GM18519 (cell line): ENCODE data around the gene PCAT7.

Source experiments
- ATAC-seq: cut with Tn5 transposase; IDR thresholded peaks from one replicate; pipeline ENCODE4 v1.9.1; 2021; ENCODE audit warnings: mild to moderate bottlenecking, moderate library complexity; ENCODE audit not compliant: unreplicated experiment, low FRiP score

The PCAT7 gene

DNA sequence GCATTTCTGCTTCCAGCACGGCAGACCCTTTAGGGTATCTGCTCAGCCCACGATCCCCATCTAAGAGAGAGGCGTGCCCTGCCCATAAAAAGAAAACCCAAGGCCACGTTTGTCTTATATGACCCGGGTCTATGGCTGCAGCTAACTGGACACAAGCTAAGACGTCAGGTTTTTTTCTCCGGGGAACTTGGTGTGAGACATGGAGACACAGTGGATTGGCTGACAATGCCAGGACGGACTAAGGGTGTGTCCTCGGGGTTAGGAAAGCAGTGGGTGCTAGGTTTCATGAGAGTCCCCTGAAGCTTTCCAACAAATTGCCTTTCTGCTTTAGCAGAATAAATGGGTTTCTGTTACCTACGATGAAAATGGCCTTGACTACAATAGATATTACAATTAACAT lies 45.8 kb downstream of the PCAT7 start:
- ATAC-seq, result no peak

DNA sequence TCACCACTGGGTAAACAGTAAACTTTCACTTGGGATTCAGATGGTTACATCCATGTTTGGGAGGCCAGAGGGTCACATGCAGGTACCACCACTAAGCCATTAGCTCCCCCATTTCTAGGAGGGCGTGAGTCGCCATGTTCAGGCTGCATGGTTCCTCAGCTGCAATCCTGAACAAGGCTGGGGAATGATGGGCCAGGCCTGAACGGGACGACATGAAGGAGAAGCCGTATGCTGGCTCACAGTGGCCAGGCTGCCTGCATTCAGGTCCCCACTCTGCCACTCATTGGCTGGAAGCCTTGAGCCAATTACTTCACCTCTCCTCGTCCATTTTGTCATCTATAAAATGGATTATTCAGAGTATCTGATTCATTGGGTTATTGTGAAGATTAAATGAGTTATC lies 47.8 kb downstream of the PCAT7 start:
- ATAC-seq, result no peak

DNA sequence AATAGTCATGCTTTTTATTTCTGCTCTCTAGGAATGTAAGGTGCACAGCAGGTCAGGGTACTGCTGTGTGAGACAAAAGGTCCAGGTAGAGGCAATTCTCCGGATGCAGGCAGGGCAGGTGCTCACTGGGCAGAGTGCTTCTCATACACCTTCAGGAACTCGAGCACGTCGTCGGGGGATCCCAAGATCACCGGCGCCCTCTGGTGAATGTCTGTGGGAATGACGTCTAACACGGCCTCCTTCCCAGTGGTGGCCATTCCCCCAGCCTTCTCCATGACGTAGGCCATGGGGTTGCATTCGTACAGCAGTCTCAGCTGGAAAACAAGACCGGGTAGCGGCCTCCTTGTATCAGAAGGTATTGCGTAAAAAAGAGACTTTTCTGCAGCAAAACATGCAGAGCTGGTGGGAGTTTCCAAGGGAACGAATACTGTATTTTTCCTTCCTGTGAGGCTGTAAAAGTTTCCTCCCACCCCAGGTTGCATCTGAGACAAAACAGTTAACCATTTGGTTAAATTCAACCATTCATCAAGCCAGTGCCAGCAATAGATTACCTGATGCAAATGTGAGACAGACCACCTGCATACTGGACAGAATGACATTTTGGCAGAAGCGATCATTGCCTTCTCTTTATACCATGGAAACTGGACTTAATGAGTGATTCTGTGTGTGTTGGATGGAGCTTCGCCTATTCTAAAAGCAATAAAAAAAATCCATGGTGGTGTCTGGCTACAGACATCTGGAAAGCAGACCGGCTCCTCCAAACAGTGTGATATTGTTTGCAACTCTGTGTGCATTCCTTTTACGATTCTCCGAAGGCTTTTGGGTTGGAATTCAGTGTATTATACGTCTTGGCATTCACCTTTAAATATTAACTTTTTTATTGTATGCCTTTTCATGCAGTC lies 48.6 kb downstream of the PCAT7 start:
- no peak for ATAC-seq

DNA sequence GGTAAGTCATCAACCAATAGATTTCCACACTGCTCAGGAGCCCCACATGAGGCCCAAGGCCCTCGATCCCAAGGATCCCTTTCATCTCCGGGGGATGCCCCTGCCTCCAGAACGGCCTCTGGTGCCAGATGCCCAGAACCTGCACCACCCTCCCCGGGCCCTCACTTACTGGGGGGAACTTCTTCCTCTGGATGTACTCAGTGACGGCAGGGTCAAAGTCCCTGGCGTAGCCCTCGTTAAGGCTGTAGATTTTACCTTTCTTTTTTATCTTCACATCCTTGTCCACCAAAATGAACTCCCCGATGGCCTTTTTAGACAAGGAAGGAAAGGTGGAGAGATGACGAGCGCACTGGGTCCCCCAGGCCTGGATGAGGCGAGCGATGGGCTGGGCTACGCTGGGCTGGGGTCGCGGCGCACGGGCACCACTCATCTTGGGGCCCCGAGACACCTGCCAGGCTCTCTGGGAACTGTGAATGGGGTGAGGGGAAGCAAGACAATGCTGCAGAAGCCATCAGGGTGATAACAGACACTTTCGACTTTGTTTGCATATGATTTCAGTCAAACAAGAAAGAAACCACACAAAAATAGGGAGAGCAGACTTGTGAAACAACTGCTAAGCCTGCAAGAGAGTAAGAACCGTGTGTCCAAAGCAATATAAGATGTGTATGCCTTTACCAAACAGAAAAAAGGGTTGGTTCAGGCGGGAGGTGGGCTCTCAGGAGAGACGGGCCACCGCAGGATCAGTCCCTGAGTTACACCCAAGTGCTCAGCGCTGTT lies 52.0 kb downstream of the PCAT7 start:
- no peak for ATAC-seq

DNA sequence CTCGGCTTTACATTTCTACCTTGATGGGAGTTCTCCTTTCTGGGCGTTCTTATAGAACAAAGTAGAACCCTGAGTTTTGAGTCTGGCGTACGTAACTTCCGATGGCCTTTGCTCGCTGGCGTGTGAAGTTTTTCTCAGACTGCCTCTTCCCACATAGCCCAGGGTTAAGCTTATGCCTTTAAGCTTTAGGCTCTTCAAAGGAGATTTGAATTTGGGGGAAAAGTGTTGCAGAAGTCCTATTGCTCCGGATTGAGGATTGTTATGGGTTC lies 52.5 kb downstream of the PCAT7 start:
- ATAC-seq, result no peak

DNA sequence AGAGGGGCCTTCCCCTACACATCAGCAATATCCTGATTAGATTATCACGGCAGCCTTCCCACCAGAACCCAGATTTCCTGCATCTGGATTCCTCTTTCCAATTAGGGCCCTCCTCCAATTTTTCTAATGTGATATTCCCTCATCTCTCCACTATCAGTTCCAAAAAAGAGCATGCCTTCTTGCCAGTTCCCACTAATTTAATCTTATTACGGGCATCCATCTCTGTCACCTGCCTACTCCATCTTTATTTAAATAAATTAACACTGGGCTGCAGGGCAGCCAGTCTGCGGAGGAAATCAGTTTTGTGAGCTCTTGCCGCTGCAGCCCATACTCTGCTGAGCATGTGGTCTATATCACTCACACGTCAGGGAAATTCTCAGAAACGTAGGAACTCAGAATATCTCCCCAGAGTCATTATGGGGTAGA lies 55.3 kb downstream of the PCAT7 start:
- ATAC-seq, result no peak

DNA sequence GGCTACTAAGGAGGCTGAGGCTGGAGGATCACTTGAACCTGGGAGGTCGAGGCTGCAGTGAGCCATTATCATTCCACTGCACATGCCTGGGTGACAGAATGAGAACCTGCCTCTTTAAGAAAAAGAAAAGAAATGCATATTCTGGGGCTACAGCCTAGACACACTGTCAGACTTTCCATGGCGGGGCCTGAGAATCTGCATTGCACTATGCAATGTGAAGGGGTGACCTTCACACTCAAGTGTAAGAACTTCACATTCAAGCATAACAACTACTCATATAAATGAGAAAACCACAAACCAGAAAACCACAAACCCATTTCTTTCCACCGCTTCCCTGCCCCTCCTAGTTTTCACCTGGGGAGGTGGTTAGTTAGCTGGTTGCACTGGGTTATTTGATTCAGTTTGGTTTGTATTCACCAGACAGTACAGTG lies 56.8 kb downstream of the PCAT7 start:
- ATAC-seq, result no peak

DNA sequence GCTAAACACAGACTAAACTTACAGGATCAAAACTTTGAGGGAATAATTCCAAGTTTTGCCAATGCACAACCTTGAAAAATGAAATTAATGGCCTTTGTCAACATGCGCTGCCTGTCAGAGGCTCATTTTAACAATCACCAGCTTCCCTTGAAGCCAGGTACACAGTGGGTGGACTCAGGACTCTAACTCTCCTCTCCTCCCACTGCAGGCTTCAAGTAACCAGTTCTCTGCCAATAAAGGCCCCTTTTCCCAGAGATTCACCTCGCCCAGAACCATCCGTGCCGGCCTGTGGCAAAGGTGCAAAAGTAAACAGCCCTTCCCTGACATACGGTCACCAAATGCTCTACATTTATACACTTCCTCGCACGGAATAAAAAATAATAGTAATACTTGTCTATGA lies 57.2 kb downstream of the PCAT7 start:
- no peak for ATAC-seq

DNA sequence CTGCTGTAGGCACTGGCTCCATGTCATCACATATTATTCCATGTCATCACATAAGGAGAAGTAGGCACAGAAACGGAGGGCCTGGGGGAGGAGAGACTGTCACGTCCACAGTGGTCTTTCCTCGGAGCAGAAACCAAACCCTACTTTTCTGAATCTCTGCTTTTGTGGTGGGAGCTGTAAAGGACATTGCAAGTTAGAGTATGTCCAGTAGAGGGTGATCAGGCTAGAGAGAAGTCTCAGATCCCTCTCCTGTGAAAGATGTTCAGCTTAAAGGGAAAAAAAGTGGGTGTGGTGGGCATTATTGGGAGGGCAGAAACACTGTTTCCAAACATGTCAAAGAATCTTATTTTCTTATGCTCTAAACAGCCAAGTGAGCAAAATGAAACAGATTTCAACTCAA lies 58.1 kb downstream of the PCAT7 start:
- no peak for ATAC-seq

DNA sequence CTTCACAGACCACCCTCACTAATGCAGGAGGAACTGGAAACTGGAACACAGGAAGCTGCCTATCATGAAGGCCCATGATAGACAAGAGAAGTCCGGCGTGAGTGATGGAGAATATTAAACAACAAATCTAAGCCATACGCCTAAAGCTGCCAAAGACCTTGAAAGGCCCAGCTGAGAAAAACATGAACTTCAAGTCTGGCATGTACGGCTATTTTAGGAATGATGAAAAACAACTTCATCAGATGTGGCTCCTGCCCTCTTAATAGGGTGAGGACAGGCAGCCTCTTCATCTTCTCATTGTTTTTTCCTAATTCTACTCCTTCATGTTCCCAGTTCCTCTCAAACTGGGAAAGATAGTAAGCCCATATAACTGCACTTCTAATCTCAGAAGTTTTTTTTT lies 64.1 kb downstream of the PCAT7 start:
- ATAC-seq, result no peak
